ENCODE data around the gene GSE1. TPM values are rescaled to one million over a fixed set of nuclear protein-coding genes. Genes with fewer than 3 reads are reported as not detected.

Gene GSE1
- total and polyA plus RNA-seq, 9 of the 15 experiments (the other 6 are each of a cell fraction or from before 2014, with no cell fraction given), result 12.2 to 244 (median 57.9) TPM

DNA sequence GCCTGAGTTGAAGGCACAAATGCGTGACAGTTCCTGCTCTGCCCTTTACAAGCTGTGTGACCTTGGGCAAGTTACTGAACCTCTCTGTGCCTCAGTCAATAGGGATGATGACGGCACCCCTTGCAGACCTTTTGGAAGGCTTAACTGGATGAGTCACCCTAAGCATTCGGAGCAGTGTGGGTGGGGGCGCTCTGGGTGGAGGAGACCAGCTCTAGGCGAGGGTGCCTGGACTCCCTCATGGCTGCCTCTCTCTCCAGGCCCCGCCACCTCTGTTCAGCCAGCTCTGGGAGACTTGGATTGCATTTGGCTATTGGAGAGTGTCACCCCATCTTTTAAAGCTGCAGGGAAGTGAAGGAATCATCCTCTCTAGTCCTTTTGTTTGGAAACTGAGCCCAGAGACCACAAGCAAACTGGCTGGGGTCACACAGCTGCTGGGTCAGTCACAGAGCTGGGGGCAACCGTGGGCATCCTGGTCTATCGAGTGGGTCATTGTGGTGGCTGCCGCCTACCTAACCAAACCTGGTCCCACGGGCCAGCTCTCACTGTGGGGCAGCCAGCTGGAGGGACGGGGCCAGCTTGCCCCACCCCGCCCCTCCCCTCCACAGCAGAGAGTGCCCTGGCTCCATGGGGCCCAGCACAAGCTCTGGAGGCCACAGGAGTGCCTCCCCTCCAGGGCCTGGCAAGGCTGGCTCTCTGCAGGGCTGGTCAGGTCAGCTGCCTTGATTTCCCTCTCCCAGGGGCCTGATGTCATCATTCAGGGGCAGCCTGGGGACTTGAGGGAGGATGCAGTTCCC lies 20.2 kb upstream of the GSE1 start (continued):
- TF ChIP-seq PBX2 (CRISPR knock-in tag; IDR thresholded peaks at IDR 0.05; ENCODE audit: low read depth), result no peak
- TF ChIP-seq PBX2 (tag; conservative IDR thresholded peaks at IDR 0.05; ENCODE audit: low read depth), result no peak
- TF ChIP-seq ATF1 (CRISPR knock-in tag; IDR thresholded peaks at IDR 0.05), result no peak
- peak; percentile 36; the same call in 1 of the 2 replicates for TF ChIP-seq ATF1 (tag; IDR thresholded peaks at IDR 0.05)
- TF ChIP-seq CREM (IDR thresholded peaks at IDR 0.05; ENCODE audit: low read depth), result peak; percentile 66
- peak; percentile 27; the same call in 1 of the 2 replicates for TF ChIP-seq POLR2A (conservative IDR thresholded peaks at IDR 0.05)
- peak; percentile 37 for TF ChIP-seq ARID1B (IDR thresholded peaks at IDR 0.05)
- TF ChIP-seq FOSL1 (tag; conservative IDR thresholded peaks at IDR 0.05), result peak; percentile 79
- TF ChIP-seq BCLAF1 (IDR thresholded peaks at IDR 0.05; ENCODE audit: borderline replicate concordance in 1 of 2, control insufficient read depth in 1 of 2, low read depth in 2 of 2, low read length in 1 of 2), result no peak
- TF ChIP-seq ZNF395 (CRISPR knock-in tag; IDR thresholded peaks at IDR 0.05), result no peak
- peak; percentile 57; the same call in 1 of the 2 replicates for TF ChIP-seq DPF2 (IDR thresholded peaks at IDR 0.05)
- peak; percentile 77 for TF ChIP-seq ATF7 (IDR thresholded peaks at IDR 0.05)
